ENCODE data around the gene HTR5A. TPM values are rescaled to one million over a fixed set of nuclear protein-coding genes. Genes with fewer than 3 reads are reported as not detected.

The HTR5A gene
- total and polyA plus RNA-seq, 2 experiments from 2014 or later: not detected

- DNase-seq (ENCODE audit: low spot score) (peak; percentile 3), ATAC-seq (peak; percentile 71)
- no peak overlapping the region for H3K4me2 ChIP-seq
- 0 out of 2 replicates have a peak overlapping the region, but pooled peaks have one; percentile 47 for H2AFZ ChIP-seq
- Mint-ChIP-seq H3K4me1 (peaks cover 20% of the 10 kb centered on the region), H3K4me3 (no peak overlapping the region), H3K27me3 (ENCODE audit: insufficient read depth, low read depth, poor library complexity) (peaks cover 5% of the 10 kb centered on the region), H3K9me3 (no peaks in the 10 kb centered on the region; the same call in 2 of the 3 replicates), H3K36me3 (ENCODE audit: low read depth) (no peaks in the 10 kb centered on the region), H3K27ac (no peak overlapping the region)
- H3F3A ChIP-seq (replicated peaks; ENCODE audit: low read depth): no peaks in the 10 kb centered on the region
- no peaks in the 10 kb centered on the region for H3K4me1 ChIP-seq (ENCODE audit: insufficient read depth)
- no peaks in the 10 kb centered on the region for H3K27me3 ChIP-seq (ENCODE audit: insufficient read depth)
- no peaks in the 10 kb centered on the region for H3K79me2 ChIP-seq (replicated peaks; ENCODE audit: insufficient read depth)
- no peak overlapping the region for H3K4me3 ChIP-seq
- TF ChIP-seq NANOG (IDR thresholded peaks at IDR 0.05; ENCODE audit: borderline replicate concordance) (no peak), JUNB (IDR thresholded peaks at IDR 0.05; ENCODE audit: unreplicated experiment) (no peak), ZNF114 (CRISPR knock-in tag; IDR thresholded peaks at IDR 0.05) (no peak), ZNF462 (CRISPR knock-in tag; IDR thresholded peaks at IDR 0.05) (no peak), EZH2 (IDR thresholded peaks at IDR 0.05; ENCODE audit: low read depth, unreplicated experiment) (no peak), EZH2phosphoT487 (IDR thresholded peaks at IDR 0.05; ENCODE audit: unreplicated experiment) (no peak), STAT1 (IDR thresholded peaks at IDR 0.05; ENCODE audit: unreplicated experiment) (no peak), CTCF (conservative IDR thresholded peaks at IDR 0.05; ENCODE audit: low read depth in 2 of 2) (no peak), CREB1 (CRISPR knock-in tag; IDR thresholded peaks at IDR 0.05; ENCODE audit: low read depth) (no peak), ETS1 (IDR thresholded peaks at IDR 0.05) (no peak), REST (IDR thresholded peaks at IDR 0.05; ENCODE audit: unreplicated experiment) (no peak), POLR2AphosphoS5 (IDR thresholded peaks at IDR 0.05; ENCODE audit: low read depth) (no peak)
- no peaks in the 10 kb centered on the region for H4K20me1 ChIP-seq (replicated peaks; ENCODE audit: insufficient read depth)
- H3K36me3 ChIP-seq (ENCODE audit: insufficient read depth): no peaks in the 10 kb centered on the region
- H3K9me2 ChIP-seq (ENCODE audit: insufficient read depth): 0 out of 2 replicates have a peak, but pooled peaks cover 6% of the 10 kb centered on the region
- no peak overlapping the region for H3K27ac ChIP-seq (ENCODE audit: low read depth)
Observed at GRCh38 chr7:155108144-155108901, 38.2 kb downstream of the HTR5A start.

Data from GM23338 (cell line).